SJSA1 (cell line): Measurements from ENCODE around the gene CIZ1. TPM values are rescaled to one million over a fixed set of nuclear protein-coding genes. Genes with fewer than 3 reads are reported as not detected.

Experiments used
- DNase-seq, 2 experiments: peaks; one replicate each; pipeline ENCODE4 v3.0.0-alpha.2; 2015 to 2020; ENCODE audit warnings: low spot score in 2 of 2, low read depth in 1 of 2
- H3K27ac ChIP-seq: fragments of 250-450 bp; sonication (Bioruptor Pico); 2 replicates; pipeline ENCODE4 v1.5.1; 2020; ENCODE audit warnings: mild to moderate bottlenecking, moderate library complexity
- H3K27me3 ChIP-seq: fragments of 250-450 bp; sonication (Bioruptor Pico); replicated peaks from 2 replicates; pipeline ENCODE4 v1.5.1; 2020; ENCODE audit warnings: mild to moderate bottlenecking, moderate library complexity
- H3K36me3 ChIP-seq: fragments of 250-450 bp; sonication (Bioruptor Pico); 2 replicates; pipeline ENCODE4 v1.5.1; 2020; ENCODE audit warnings: mild to moderate bottlenecking
- H3K4me1 ChIP-seq: fragments of 250-450 bp; sonication (Bioruptor Pico); replicated peaks from 2 replicates; pipeline ENCODE4 v1.6.1; 2021; ENCODE audit warnings: mild to moderate bottlenecking
- H3K4me3 ChIP-seq: fragments of 250-450 bp; sonication (Bioruptor Pico); 2 replicates; pipeline ENCODE4 v1.5.1; 2020; ENCODE audit warnings: mild to moderate bottlenecking
- H3K9me3 ChIP-seq: fragments of 250-450 bp; sonication (Bioruptor Pico); replicated peaks from 2 replicates; pipeline ENCODE4 v1.5.1; 2020; ENCODE audit warnings: mild to moderate bottlenecking
- total RNA-seq: library from RNA; depleted of rRNA; stranded (reverse); fragments of >200 nt; shearing (Covaris generic); gene quantifications from 2 replicates; pipeline ENCODE4 v1.2.3, GENCODE V29; 2014

The CIZ1 gene
- total RNA-seq, 1 experiment from 2014 or later, result 38.8 TPM

GRCh38 chr9:128206916-128207910, 15.8 kb upstream of the CIZ1 start:
- Histone ChIP-seq H3K27me3 (no peaks in the 10 kb centered on the region), H3K4me3 (no peak overlapping the region), H3K27ac (no peak overlapping the region), H3K36me3 (no peaks in the 10 kb centered on the region), H3K9me3 (peaks cover 5% of the 10 kb centered on the region; the same call in 1 of the 2 replicates), H3K4me1 (peaks cover 17% of the 10 kb centered on the region)
- no peak for DNase-seq

GRCh38 chr9:128206484-128206883, 15.1 kb upstream of the CIZ1 start:
- Histone ChIP-seq H3K4me3 (no peak overlapping the region), H3K27me3 (no peaks in the 10 kb centered on the region), H3K36me3 (no peaks in the 10 kb centered on the region), H3K27ac (no peak overlapping the region), H3K4me1 (peaks cover 21% of the 10 kb centered on the region), H3K9me3 (peaks cover 5% of the 10 kb centered on the region; the same call in 1 of the 2 replicates)
- no peak for DNase-seq

DNA sequence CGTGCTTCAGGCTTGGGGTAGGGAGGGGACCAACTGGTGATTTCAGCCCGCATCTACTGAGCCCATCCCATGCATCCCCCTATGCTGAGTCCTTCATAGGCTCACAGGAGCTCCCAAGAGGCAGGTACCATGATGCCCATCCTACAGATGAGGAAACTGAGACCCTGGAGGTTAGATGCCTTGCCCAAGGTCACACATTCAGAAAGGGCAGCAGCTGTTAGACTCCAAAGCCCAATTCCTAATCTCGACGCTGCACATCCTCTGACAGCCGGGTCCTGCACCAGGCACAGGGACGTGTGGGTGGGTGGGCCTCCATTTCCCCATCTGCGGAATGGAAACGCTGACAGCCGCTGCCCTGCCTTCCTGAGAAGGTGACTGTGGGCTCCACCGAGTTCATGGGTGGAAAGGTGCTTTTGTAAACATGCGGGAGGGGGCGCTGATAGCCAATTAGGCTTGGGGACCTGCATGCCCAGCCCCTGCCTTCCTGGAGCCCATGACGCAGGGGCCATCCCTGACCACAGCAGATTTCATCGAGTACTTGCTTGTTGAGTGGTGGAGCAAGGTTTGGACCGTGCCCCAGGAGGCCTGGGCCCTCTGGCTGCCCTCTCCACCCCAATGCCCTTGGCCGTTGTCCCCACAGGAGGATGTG, 14.0 kb upstream of the CIZ1 start:
- Histone ChIP-seq H3K27me3 (no peaks in the 10 kb centered on the region), H3K4me3 (no peak overlapping the region), H3K9me3 (peaks cover 5% of the 10 kb centered on the region; the same call in 1 of the 2 replicates), H3K36me3 (no peaks in the 10 kb centered on the region), H3K4me1 (peaks cover 21% of the 10 kb centered on the region), H3K27ac (no peak overlapping the region)
- DNase-seq, result no peak

GRCh38 chr9:128204858-128205257, 13.5 kb upstream of the CIZ1 start:
- peaks cover 21% of the 10 kb centered on the region for H3K4me1 ChIP-seq
- H3K27me3 ChIP-seq, result no peaks in the 10 kb centered on the region
- no peaks in the 10 kb centered on the region for H3K36me3 ChIP-seq
- no peak overlapping the region for H3K27ac ChIP-seq
- peaks cover 5% of the 10 kb centered on the region; the same call in 1 of the 2 replicates for H3K9me3 ChIP-seq
- no peak overlapping the region for H3K4me3 ChIP-seq
- DNase-seq, result no peak

DNA sequence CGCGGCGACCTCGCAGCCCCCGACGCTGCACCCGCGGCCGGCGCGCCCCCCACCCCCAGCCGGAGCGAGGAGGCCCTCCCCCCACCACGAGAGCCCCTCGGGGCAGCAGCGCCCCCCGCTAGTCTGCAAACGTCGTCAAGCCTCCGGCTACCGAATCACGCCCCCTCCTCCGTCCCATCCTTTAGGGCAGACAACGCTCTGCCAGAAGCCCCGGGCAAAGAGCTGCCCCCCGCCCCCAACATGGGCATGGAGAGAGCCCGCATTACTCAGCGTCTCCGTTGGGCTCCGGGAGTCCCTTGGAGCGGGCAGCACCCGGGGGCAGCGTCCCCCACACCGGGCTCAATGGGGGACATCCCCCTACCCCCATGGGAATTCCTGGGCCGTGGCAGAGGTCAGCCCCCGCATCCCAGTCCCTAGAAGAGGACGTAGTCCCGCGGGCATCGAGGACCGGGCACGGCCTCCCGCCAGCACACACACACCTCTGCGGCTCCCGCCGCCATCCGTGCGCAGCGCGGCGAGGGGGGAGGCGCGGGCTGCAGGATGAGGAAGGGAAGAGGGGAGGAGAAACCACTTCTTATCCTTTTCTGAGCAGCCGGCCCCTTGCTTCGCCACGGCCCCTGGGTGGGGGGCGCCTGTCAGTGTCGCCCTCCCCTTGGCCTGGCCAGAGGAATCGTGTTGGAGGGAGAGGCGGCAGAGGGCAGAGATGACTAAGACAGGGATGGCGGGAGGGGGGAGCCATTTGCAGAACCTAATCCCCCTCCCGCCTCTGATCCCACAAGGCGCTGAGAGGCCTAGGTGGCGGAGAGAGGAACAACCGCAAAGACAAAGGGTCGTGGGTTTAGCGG, 12.6 kb upstream of the CIZ1 start:
- peaks cover 5% of the 10 kb centered on the region; the same call in 1 of the 2 replicates for H3K9me3 ChIP-seq
- peaks cover 21% of the 10 kb centered on the region for H3K4me1 ChIP-seq
- no peaks in the 10 kb centered on the region for H3K36me3 ChIP-seq
- no peak overlapping the region for H3K27ac ChIP-seq
- peak in 1 of 2 experiments; percentile 50 for DNase-seq
- H3K27me3 ChIP-seq, result no peaks in the 10 kb centered on the region
- H3K4me3 ChIP-seq, result peak overlapping the region; percentile 67

- Histone ChIP-seq H3K27ac (no peak within 1 kb of the TSS), H3K4me1 (peaks cover 21% of the 10 kb centered on the region), H3K4me3 (peak within 1 kb of the TSS; percentile 67), H3K9me3 (peaks cover 5% of the 10 kb centered on the region; the same call in 1 of the 2 replicates), H3K36me3 (no peaks in the 10 kb centered on the region), H3K27me3 (no peaks in the 10 kb centered on the region)
- DNase-seq, result peak in 1 of 2 experiments; percentile 71
These were observed 11.8 kb upstream of the CIZ1 start, which contains the start of gene DNM1 for GRCh38 chr9:128203024-128203706. Gene DNM1 (plus strand): TSS chr9:128203379. CDS start chr9:128203471, 92 bp downstream.

DNA sequence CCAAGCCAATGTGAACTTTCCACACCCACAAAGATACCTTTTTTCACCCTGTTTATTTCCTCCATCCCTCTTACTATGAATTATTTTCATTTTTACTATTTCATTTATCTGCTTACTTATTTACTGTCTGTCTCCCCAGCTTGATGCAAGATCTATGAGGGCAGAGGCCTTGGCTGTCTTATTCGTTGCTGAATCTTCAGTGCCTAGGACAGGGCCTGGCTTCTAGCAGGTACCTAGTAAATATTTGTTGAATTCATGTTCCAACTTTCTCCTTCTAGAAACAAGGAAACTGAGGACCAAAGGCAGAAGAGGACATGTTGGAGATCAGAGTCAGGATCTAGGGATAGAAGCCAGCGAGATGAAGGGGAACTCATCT, 11.3 kb upstream of the CIZ1 start:
- Histone ChIP-seq H3K36me3 (no peaks in the 10 kb centered on the region), H3K9me3 (peaks cover 5% of the 10 kb centered on the region; the same call in 1 of the 2 replicates), H3K4me3 (peak overlapping the region; percentile 67; the same call in 1 of the 2 replicates), H3K27me3 (no peaks in the 10 kb centered on the region), H3K4me1 (peaks cover 21% of the 10 kb centered on the region), H3K27ac (no peak overlapping the region)
- DNase-seq, result no peak

DNA sequence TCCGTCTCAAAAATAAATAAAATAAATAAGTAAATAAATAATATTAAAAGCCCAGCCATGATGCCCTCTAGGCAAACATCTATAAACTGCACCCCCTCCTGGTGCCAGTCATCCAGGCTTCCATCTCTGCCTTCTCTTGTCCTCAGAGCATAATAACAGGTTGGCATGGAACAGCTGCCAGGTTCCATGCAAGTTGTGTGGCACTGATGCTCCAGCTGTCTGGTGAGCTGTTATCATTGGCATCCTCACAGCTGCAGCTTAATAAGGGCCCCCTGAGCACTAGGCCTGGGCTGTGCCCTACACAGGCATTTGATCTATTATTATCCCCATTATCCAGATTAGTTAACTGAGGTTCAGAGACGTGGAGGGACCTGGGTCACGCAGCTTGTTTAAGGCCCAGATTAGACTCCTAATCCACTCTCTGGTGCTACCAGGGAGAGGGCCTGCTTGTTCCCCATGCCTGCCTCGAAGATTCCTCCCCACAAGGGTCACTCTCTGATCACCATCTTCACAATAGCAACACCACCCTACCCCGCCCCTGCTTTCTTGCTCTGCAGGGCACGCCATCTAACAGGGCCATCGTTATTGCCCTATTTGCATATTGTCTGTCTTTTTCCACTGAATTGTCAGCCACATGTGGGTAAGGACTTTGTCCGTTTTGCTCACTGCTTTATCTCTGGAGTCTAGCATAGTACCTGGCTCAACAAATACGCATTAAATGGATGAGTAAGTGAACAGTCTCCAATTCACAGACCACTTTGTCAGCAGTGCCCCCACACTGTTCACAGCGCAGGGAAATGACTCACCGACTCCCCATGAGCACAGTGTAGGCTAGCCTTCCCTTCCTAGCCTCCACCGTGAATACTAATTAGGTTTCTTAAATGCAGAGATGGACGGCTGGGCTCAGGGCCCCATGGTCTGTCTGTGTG, 10.3 kb upstream of the CIZ1 start:
- H3K27me3 ChIP-seq, result no peaks in the 10 kb centered on the region
- DNase-seq, result no peak
- H3K4me3 ChIP-seq, result no peak overlapping the region
- H3K4me1 ChIP-seq, result peaks cover 21% of the 10 kb centered on the region
- peaks cover 5% of the 10 kb centered on the region; the same call in 1 of the 2 replicates for H3K9me3 ChIP-seq
- no peaks in the 10 kb centered on the region for H3K36me3 ChIP-seq
- H3K27ac ChIP-seq, result no peak overlapping the region

DNA sequence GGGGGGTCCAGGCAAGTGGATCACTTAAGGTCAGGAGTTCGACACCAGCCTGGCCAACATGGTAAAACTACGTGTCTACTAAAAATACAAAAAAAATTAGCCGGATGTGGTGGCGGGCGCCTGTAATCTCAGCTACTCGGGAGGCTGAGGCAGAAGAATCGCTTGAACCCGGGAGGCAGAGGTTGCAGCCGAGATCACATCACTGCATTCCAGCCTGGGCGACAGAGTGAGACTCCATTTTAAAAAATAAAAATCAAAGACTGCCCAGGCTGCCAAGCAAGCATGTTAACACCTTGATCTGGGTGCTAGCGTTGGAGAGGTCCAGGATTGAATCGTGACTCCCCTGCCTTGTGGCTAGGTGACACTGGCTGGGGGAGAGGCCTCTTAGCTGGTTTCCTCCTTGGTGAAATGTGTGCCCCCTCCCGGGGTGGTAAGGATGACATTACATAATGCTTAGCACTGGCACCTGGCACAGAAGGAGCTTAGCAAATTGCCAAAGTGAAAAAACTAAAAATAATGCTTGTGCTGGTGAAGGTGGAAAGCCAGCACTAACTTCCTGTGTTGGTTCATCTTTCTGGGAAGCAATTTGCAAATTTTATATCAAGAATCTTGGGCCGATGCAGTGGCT, 2.2 kb upstream of the CIZ1 start:
- peak overlapping the region; percentile 29 for H3K27ac ChIP-seq

DNA sequence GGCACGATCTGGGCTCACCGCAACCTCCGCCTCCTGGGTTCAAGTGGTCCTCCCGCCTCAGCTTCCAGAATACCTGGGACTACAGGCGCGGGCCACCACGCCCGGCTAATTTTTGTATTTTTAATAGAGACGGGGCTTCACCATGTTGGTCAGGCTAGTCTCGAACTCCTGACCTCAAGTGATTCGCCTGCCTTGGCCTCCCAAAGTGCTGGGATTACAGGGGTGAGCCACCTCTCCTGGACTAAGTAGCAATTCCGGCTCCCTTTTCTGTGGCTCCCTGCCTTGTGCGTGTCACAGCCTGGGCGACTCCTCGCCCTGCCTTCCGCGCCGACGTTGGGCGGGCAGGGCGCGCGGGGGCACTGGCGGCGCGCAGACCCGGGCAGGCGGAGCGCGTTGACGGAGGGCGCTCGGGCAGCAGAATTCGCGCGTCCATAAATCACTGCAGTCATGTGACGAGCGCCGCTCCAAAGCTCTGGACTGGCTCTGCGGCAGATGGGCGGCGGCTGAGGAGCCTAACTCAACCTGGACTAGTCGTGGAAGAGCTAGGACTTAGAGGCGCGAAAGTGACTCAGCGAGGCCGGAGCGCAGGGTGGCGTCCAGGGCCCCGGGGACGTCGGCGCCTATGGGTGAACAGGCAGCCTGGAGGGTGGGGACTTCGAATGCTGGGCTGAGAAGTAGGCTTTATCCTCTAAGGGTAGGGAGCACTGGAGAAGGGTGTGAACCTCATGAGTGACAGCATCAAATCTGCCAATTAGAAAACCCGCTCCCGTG, 1.4 kb upstream of the CIZ1 start:
- peaks cover 21% of the 10 kb centered on the region for H3K4me1 ChIP-seq
- peak overlapping the region; percentile 16 for H3K4me3 ChIP-seq
- H3K36me3 ChIP-seq, result peaks cover 31% of the 10 kb centered on the region
- H3K9me3 ChIP-seq, result no peaks in the 10 kb centered on the region
- DNase-seq, result peak; percentile 89 to 94
- H3K27me3 ChIP-seq, result no peaks in the 10 kb centered on the region
- H3K27ac ChIP-seq, result peak overlapping the region; percentile 29

More for the DNA sequence above, 2.2 kb upstream of the CIZ1 start:
- no peaks in the 10 kb centered on the region for H3K27me3 ChIP-seq
- no peak overlapping the region for H3K4me3 ChIP-seq
- H3K36me3 ChIP-seq, result peaks cover 26% of the 10 kb centered on the region
- H3K9me3 ChIP-seq, result no peaks in the 10 kb centered on the region
- H3K4me1 ChIP-seq, result peaks cover 21% of the 10 kb centered on the region
- no peak for DNase-seq
